Psoas muscle (tissue), 8 donors: Measurements from ENCODE around the gene ENDOV. TPM values are rescaled to one million over a fixed set of nuclear protein-coding genes. Genes with fewer than 3 reads are reported as not detected.

ENCODE experiments used
- ATAC-seq, 4 donors: fragments of 200-7000 bp; cut with Tn5 transposase; one replicate each; pipeline ENCODE4 v1.9.1; 2020; ENCODE audit warnings: moderate library complexity in 3 of 4, mild to moderate bottlenecking in 2 of 4
- DNase-seq, 2 donors: peaks; one replicate each; pipeline ENCODE4 v3.0.0-alpha.2; 2020
- H3K27ac ChIP-seq: fragments of 200-600 bp; one replicate; pipeline ENCODE4 v1.8.0; 2022
- H3K27me3 ChIP-seq, 3 donors: fragments of 200-600 bp in 1 of 3; one replicate each; pipeline versions ENCODE4 v1.6.1 to v1.8.0; 2013 to 2022; ENCODE audit warnings: low read length in 2 of 3, mild to moderate bottlenecking in 2 of 3, moderate library complexity in 1 of 3; ENCODE audit not compliant: insufficient read depth in 3 of 3
- H3K36me3 ChIP-seq, 2 donors: fragments of 200-600 bp in 1 of 2; one replicate each; pipeline versions ENCODE4 v1.6.1 to v1.8.0; 2013 to 2022; ENCODE audit warnings: low read depth in 1 of 2, mild to moderate bottlenecking in 1 of 2, moderate library complexity in 1 of 2; ENCODE audit not compliant: insufficient read depth in 1 of 2
- H3K4me1 ChIP-seq: fragments of 200-600 bp; one replicate; pipeline ENCODE4 v1.8.0; 2022
- H3K4me3 ChIP-seq: fragments of 200-600 bp; one replicate; pipeline ENCODE4 v1.8.0; 2022; ENCODE audit warnings: mild to moderate bottlenecking
- H3K9me3 ChIP-seq: fragments of 200-600 bp; one replicate; pipeline ENCODE4 v1.8.0; 2022
- WGBS, 3 donors: extraction: QIAGEN DNeasy Blood & Tissue Kit; methylation state at CpG; one replicate each; pipeline versions ENCODE4 v1.1.6 to v1.1.7; 2013; 5-methylcytosine and 5-hydroxymethylcytosine counted together
- intact Hi-C, 2 donors: fragments of 100-400 bp; cut with DNase I; formaldehyde crosslinking; loops; one replicate each; pipeline versions ENCODE4 v1.11.0 to v1.14.2; 2022
- polyA plus RNA-seq, 3 donors: library from polyadenylated mRNA; stranded (reverse); fragments of 200-250 nt; gene quantifications; one replicate each; pipeline ENCODE4 v1.2.3, GENCODE V29; 2013
- total RNA-seq, 4 donors: library from RNA; stranded (reverse); fragmentation: NEBNext Ultra II Directional in 2 of 4; extraction: Animal tissue kit (Norgen Biotek cat#: 25700) in 2 of 4; gene quantifications; one replicate each; pipeline versions ENCODE4 v1.2.1 to v1.2.4, GENCODE V29; 2021 to 2023
- TF ChIP-seq, protein P1 (sequence below): fragments of 200-600 bp; IDR thresholded peaks from one replicate; pipeline ENCODE4 v1.8.0; 2022; ENCODE audit warnings: antibody characterized with exemption
- donor health status: healthy with polysubstance abuse.
- donor health status: DM: no; HTN: no; CAD: no; lungs with moderate emphysema.
- donor health status: Bipolar disorder and iron deficiency.
- donor health status: healthy.
- donor health status: DM: yes; HTN: yes; CAD: no.
- donor health status: DM: no; HTN: no; CAD: no.
- donor health status: DM: no; HTN: no; CAD: no.
- donor health status: DM: yes; HTN: yes; CAD: no.

Gene ENDOV
- total and polyA plus RNA-seq, 7 donors, result 12.0 to 24.3 (median 17.9) TPM

GRCh38 chr17:80469667-80470066 is 54.7 kb downstream of the ENDOV start:
- intact Hi-C loops, result no loop called here
- no peaks in the 10 kb centered on the region for H3K36me3 ChIP-seq
- TF ChIP-seq, protein P1, sequence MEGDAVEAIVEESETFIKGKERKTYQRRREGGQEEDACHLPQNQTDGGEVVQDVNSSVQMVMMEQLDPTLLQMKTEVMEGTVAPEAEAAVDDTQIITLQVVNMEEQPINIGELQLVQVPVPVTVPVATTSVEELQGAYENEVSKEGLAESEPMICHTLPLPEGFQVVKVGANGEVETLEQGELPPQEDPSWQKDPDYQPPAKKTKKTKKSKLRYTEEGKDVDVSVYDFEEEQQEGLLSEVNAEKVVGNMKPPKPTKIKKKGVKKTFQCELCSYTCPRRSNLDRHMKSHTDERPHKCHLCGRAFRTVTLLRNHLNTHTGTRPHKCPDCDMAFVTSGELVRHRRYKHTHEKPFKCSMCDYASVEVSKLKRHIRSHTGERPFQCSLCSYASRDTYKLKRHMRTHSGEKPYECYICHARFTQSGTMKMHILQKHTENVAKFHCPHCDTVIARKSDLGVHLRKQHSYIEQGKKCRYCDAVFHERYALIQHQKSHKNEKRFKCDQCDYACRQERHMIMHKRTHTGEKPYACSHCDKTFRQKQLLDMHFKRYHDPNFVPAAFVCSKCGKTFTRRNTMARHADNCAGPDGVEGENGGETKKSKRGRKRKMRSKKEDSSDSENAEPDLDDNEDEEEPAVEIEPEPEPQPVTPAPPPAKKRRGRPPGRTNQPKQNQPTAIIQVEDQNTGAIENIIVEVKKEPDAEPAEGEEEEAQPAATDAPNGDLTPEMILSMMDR, result no peak
- H3K27me3 ChIP-seq, result peaks cover 0 to 46% (median 26%) of the 10 kb centered on the region in 3 donors
- WGBS, 3 donors, result 85 to 88% (median 87%) methylated on average over 11 of the region's 11 CpGs
- H3K4me1 ChIP-seq, result peaks cover 4% of the 10 kb centered on the region
- H3K9me3 ChIP-seq, result no peaks in the 10 kb centered on the region
- H3K27ac ChIP-seq, result no peak overlapping the region
- no peak overlapping the region for H3K4me3 ChIP-seq
- no peak for ATAC-seq
- DNase-seq, result no peak

DNA sequence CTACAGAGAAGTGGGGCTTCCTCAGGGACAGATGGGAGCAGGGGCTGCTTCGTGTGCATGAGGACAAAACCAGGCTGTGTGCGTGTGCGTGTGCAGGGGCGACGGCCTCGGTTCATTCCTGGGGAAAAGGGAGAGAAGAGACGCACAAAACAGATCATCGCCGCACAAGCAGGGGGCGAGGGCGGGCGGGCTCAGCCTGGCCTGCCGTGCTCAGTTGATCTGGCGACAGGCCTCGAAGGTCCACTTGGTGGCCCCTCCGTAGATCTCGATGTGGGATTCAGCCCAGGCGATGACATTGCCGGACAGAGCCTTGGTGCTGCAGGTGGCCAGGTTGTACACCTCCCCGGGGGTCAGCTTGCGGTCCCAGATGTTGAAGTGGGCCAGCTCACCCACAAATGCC is 55.6 kb downstream of the ENDOV start:
- WGBS, 3 donors, result 87 to 89% (median 87%) methylated on average over 17 to 21 of the region's 21 CpGs
- Histone ChIP-seq H3K9me3 (no peaks in the 10 kb centered on the region), H3K27ac (no peak overlapping the region), H3K4me1 (peaks cover 12% of the 10 kb centered on the region), H3K36me3 (no peaks in the 10 kb centered on the region), H3K27me3 (peaks cover 0 to 52% (median 30%) of the 10 kb centered on the region in 3 donors), H3K4me3 (no peak overlapping the region)
- DNase-seq, result no peak
- TF ChIP-seq, protein P1, result no peak
- intact Hi-C loops, result no loop called here
- ATAC-seq, result no peak

DNA sequence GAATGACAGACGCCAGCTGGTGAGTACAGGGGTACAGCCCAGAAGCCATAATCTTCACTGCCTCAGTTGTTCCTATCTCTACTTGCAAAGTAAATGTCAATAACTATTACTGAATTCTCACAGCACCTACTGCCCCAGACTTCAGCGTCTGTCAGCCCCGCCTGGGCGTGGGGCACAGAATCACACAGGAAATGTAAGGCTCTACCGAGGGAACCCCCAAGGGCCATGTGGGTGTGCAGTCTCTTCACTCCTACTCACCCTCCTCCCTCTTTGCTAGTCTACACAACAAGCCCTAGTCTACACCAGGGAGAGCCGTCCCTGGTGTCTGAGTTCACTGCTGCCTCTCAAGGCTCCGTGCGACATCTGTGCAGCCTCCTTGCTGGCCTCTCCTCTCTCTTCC is 57.0 kb downstream of the ENDOV start:
- Histone ChIP-seq H3K4me1 (peaks cover 15% of the 10 kb centered on the region), H3K27ac (no peak overlapping the region), H3K36me3 (no peaks in the 10 kb centered on the region), H3K27me3 (peaks cover 0 to 64% (median 30%) of the 10 kb centered on the region in 3 donors), H3K4me3 (no peak overlapping the region), H3K9me3 (no peaks in the 10 kb centered on the region)
- intact Hi-C loops, result no loop called here
- DNase-seq (no peak), ATAC-seq (no peak)
- TF ChIP-seq, protein P1, result no peak
- 74 to 86% (median 79%) methylated on average over 8 of the region's 8 CpGs for WGBS, 3 donors

GRCh38 chr17:80472996-80473395 is 58.0 kb downstream of the ENDOV start:
- intact Hi-C loops, result no loop called here
- WGBS, 3 donors, result 86% methylated on average over 12 of the region's 12 CpGs
- no peak overlapping the region for H3K27ac ChIP-seq
- no peaks in the 10 kb centered on the region for H3K9me3 ChIP-seq
- H3K4me1 ChIP-seq, result peaks cover 24% of the 10 kb centered on the region
- no peak for DNase-seq
- peaks cover 0 to 68% (median 38%) of the 10 kb centered on the region in 3 donors for H3K27me3 ChIP-seq
- no peak for ATAC-seq
- H3K4me3 ChIP-seq, result no peak overlapping the region
- H3K36me3 ChIP-seq, result no peaks in the 10 kb centered on the region
- TF ChIP-seq, protein P1, result no peak

GRCh38 chr17:80473701-80474100 is 58.7 kb downstream of the ENDOV start:
- Histone ChIP-seq H3K27me3 (peaks cover 0 to 68% (median 38%) of the 10 kb centered on the region in 3 donors), H3K27ac (no peak overlapping the region), H3K4me3 (no peak overlapping the region), H3K9me3 (no peaks in the 10 kb centered on the region), H3K36me3 (no peaks in the 10 kb centered on the region), H3K4me1 (peaks cover 24% of the 10 kb centered on the region)
- WGBS, 3 donors, result 63 to 71% (median 65%) methylated on average over 7 of the region's 7 CpGs
- TF ChIP-seq, protein P1, result no peak
- intact Hi-C loops, result no loop called here
- DNase-seq, result no peak
- no peak for ATAC-seq
